Astrocyte (in vitro differentiated cells and primary cell): ENCODE results near the gene SLC31A1. TPM values are rescaled to one million over a fixed set of nuclear protein-coding genes. Genes with fewer than 3 reads are reported as not detected.

ENCODE experiments used
- DNase-seq: peaks from one replicate; pipeline ENCODE4 v3.0.0-alpha.2; 2010; ENCODE audit warnings: low read depth
- FAIRE-seq: peaks from 2 replicates; lab custom pipeline; 2011; peaks lifted over from hg19 to GRCh38; lab: Jason Lieb, UNC
- H2AFZ ChIP-seq: 2 replicates; pipeline ENCODE4 v1.6.0; 2012; ENCODE audit warnings: low read depth, low read length, inconsistent platforms
- H3K27ac ChIP-seq: 2 replicates; pipeline ENCODE4 v1.5.1; 2011; ENCODE audit warnings: low read depth, low read length, inconsistent platforms
- H3K27me3 ChIP-seq: 2 replicates; pipeline ENCODE4 v1.6.0; 2011; ENCODE audit warnings: low read length, inconsistent platforms; ENCODE audit not compliant: insufficient read depth
- H3K36me3 ChIP-seq: 2 replicates; pipeline ENCODE4 v1.5.1; 2011; ENCODE audit warnings: low read length, inconsistent platforms; ENCODE audit not compliant: insufficient read depth
- H3K4me1 ChIP-seq: 2 replicates; pipeline ENCODE4 v1.5.1; 2011; ENCODE audit warnings: low read length, inconsistent platforms; ENCODE audit not compliant: insufficient read depth
- H3K4me2 ChIP-seq: 2 replicates; pipeline ENCODE4 v1.6.0; 2012; ENCODE audit warnings: low read length, inconsistent platforms
- H3K4me3 ChIP-seq: 2 replicates; pipeline ENCODE4 v1.5.1; 2011; ENCODE audit warnings: low read depth, mild to moderate bottlenecking, low read length, inconsistent platforms; ENCODE audit not compliant: insufficient read depth
- H3K79me2 ChIP-seq: 2 replicates; pipeline ENCODE4 v1.6.0; 2012; ENCODE audit warnings: mild to moderate bottlenecking, low read length, inconsistent platforms; ENCODE audit not compliant: insufficient read depth
- H3K9ac ChIP-seq: 2 replicates; pipeline ENCODE4 v1.6.0; 2012; ENCODE audit warnings: mild to moderate bottlenecking, low read length, inconsistent platforms
- H3K9me3 ChIP-seq: 2 replicates; pipeline ENCODE4 v1.5.1; 2012; ENCODE audit warnings: low read depth, mild to moderate bottlenecking, low read length, inconsistent platforms; ENCODE audit not compliant: insufficient read depth
- H4K20me1 ChIP-seq: 2 replicates; pipeline ENCODE4 v1.6.0; 2012; ENCODE audit warnings: low read length, inconsistent platforms; ENCODE audit not compliant: insufficient read depth
- H3K27ac Mint-ChIP-seq: one replicate; pipeline ENCODE4 v1.8.0; 2021; ENCODE audit warnings: mild to moderate bottlenecking, mixed read lengths; ENCODE audit not compliant: unreplicated experiment
- H3K27me3 Mint-ChIP-seq: one replicate; pipeline ENCODE4 v1.8.0; 2021; ENCODE audit warnings: low read depth, mixed read lengths; ENCODE audit not compliant: unreplicated experiment
- H3K36me3 Mint-ChIP-seq: one replicate; pipeline ENCODE4 v1.8.0; 2021; ENCODE audit warnings: low read depth, mixed read lengths; ENCODE audit not compliant: unreplicated experiment
- H3K4me1 Mint-ChIP-seq: one replicate; pipeline ENCODE4 v1.8.0; 2021; ENCODE audit warnings: low read depth, mixed read lengths; ENCODE audit not compliant: unreplicated experiment
- H3K4me3 Mint-ChIP-seq: one replicate; pipeline ENCODE4 v1.8.0; 2021; ENCODE audit warnings: mild to moderate bottlenecking, moderate library complexity, mixed read lengths; ENCODE audit not compliant: unreplicated experiment
- H3K9me3 Mint-ChIP-seq: one replicate; pipeline ENCODE4 v1.8.0; 2021; ENCODE audit warnings: mild to moderate bottlenecking, mixed read lengths; ENCODE audit not compliant: unreplicated experiment
- EZH2 ChIP-seq: IDR thresholded peaks from 2 replicates; pipeline ENCODE4 v1.6.1; 2012; ENCODE audit warnings: mild to moderate bottlenecking, low read length, inconsistent platforms; ENCODE audit not compliant: insufficient read depth
- total RNA-seq: library from RNA; stranded (reverse); gene quantifications from 2 replicates; pipeline ENCODE4 v1.2.1, GENCODE V29; 2021
- TF ChIP-seq, protein P1 (sequence below): IDR thresholded peaks from 2 replicates; pipeline ENCODE4 v1.5.1; 2011; ENCODE audit warnings: low read depth, mild to moderate bottlenecking, inconsistent platforms, low read length, moderate library complexity; ENCODE audit not compliant: insufficient read depth

The SLC31A1 gene
- total RNA-seq, 1 donor from 2014 or later: 35.8 TPM

DNA sequence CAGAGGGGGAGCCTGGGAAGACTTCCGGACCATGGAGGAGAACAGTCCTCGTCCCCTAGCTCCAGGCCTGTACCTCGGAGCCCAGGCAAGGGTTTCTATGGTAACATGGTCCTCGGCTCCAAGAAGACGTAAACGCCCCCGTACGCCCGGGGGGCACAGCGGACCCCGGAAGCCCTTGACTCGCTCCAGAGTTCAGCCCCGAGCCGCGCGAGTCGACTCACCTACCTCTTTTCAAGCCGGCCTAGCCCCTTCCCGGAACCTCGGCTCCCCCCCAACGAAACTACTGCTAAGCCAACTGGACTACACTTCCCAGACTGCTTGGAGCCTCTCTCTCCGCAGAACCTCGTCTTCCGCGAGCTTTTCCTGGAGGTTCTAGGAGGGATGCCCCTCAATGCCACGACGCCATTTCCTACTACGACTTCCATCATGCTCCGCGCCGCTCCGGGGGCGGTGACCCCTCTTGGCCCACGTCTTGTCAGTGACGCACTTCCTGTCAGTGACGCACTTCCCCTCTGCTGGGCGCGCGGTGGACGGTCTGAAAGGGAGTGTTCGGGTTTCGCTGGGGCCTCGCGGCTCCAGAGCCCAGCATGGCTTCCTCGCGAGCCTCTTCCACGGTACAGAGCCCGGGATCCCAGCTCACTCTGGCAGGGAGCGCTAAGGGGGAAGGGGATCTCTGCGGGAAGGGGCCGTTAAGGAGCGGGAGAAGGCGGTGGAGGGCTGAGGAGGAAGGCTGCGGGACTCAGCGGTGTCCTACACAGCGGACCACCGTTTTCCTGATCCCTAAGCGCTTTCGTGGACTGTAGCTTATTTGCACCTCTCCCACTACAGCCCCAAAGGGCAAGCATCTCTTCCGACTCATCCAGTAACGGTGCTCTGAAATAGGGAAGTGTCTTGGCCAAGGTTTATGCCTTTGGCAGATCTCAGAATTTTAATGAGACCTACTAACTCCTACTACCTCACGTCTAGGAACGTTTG, 54.1 kb downstream of the SLC31A1 start, which contains the start of the genes CDC26 and PRPF4:
Gene CDC26, minus strand, starts transcription at position 416 of the 975 bp plus-strand sequence. CDS start 3,065 bp downstream, outside the sequence.
Gene PRPF4, plus strand, starts transcription at position 502 of the 975 bp plus-strand sequence. Its CDS starts 86 bp downstream, at position 588.
- Mint-ChIP-seq H3K4me3 (no peak within 1 kb of the TSS), H3K27me3 (no peaks in the 10 kb centered on the region), H3K9me3 (no peaks in the 10 kb centered on the region), H3K4me1 (peaks cover 10% of the 10 kb centered on the region), H3K36me3 (peaks cover 7% of the 10 kb centered on the region), H3K27ac (no peak within 1 kb of the TSS)
- peaks cover 25% of the 10 kb centered on the region for H4K20me1 ChIP-seq
- peak within 1 kb of the TSS; percentile 88 for H2AFZ ChIP-seq
- TF ChIP-seq, protein P1, sequence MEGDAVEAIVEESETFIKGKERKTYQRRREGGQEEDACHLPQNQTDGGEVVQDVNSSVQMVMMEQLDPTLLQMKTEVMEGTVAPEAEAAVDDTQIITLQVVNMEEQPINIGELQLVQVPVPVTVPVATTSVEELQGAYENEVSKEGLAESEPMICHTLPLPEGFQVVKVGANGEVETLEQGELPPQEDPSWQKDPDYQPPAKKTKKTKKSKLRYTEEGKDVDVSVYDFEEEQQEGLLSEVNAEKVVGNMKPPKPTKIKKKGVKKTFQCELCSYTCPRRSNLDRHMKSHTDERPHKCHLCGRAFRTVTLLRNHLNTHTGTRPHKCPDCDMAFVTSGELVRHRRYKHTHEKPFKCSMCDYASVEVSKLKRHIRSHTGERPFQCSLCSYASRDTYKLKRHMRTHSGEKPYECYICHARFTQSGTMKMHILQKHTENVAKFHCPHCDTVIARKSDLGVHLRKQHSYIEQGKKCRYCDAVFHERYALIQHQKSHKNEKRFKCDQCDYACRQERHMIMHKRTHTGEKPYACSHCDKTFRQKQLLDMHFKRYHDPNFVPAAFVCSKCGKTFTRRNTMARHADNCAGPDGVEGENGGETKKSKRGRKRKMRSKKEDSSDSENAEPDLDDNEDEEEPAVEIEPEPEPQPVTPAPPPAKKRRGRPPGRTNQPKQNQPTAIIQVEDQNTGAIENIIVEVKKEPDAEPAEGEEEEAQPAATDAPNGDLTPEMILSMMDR: no peak
- no peak for TF ChIP-seq EZH2
- H3K36me3 ChIP-seq: peaks cover 33% of the 10 kb centered on the region
- H3K4me2 ChIP-seq: peak within 1 kb of the TSS; percentile 97
- peak; percentile 98 for DNase-seq
- H3K27ac ChIP-seq: peak within 1 kb of the TSS; percentile 96
- FAIRE-seq: no peak
- no peaks in the 10 kb centered on the region for H3K27me3 ChIP-seq
- peaks cover 10% of the 10 kb centered on the region for H3K4me1 ChIP-seq
- H3K79me2 ChIP-seq: peaks cover 58% of the 10 kb centered on the region
- no peaks in the 10 kb centered on the region for H3K9me3 ChIP-seq
- H3K9ac ChIP-seq: peak within 1 kb of the TSS; percentile 99
- peak within 1 kb of the TSS; percentile 98 for H3K4me3 ChIP-seq

- H3K9me3 Mint-ChIP-seq: no peaks in the 10 kb centered on the region
- Histone ChIP-seq H3K4me3 (no peak overlapping the region), H3K4me1 (peaks cover 10% of the 10 kb centered on the region), H4K20me1 (peaks cover 13% of the 10 kb centered on the region), H3K27me3 (no peaks in the 10 kb centered on the region), H3K4me2 (no peak overlapping the region), H3K79me2 (peaks cover 54% of the 10 kb centered on the region), H3K9ac (no peak overlapping the region), H2AFZ (no peak overlapping the region), H3K9me3 (no peaks in the 10 kb centered on the region), H3K27ac (no peak overlapping the region), H3K36me3 (peaks cover 45% of the 10 kb centered on the region)
- H3K4me3 Mint-ChIP-seq: no peak overlapping the region
- H3K4me1 Mint-ChIP-seq: peaks cover 11% of the 10 kb centered on the region
- no peak for TF ChIP-seq EZH2
- TF ChIP-seq, protein P1: no peak
- H3K27ac Mint-ChIP-seq: no peak overlapping the region
- FAIRE-seq: no peak
- no peak for DNase-seq
- H3K36me3 Mint-ChIP-seq: peaks cover 11% of the 10 kb centered on the region
- no peaks in the 10 kb centered on the region for H3K27me3 Mint-ChIP-seq
Observed at GRCh38 chr9:113278840-113279239, 57.5 kb downstream of the SLC31A1 start.
